WTC11 (cell line): ENCODE measurements around the gene FOXJ3. TPM values are rescaled to one million over a fixed set of nuclear protein-coding genes. Genes with fewer than 3 reads are reported as not detected.

Source experiments
- ATAC-seq: fragments of 200-7000 bp; cut with Tn5 transposase; 2 replicates; pipeline ENCODE4 v1.10.0; 2021; ENCODE audit warnings: mild to moderate bottlenecking, moderate library complexity
- CTCF ChIA-PET: fragments of 300-600 bp; sonication (Branson Sonifier 250); formaldehyde crosslinking; loops from one replicate; lab custom pipeline; 2021; ENCODE audit warnings: antibody characterized with exemption; lab: Charles Lee
- POLR2A ChIA-PET: fragments of 350-600 bp; sonication (Branson Sonifier 250); formaldehyde crosslinking; loops from one replicate; lab custom pipeline; 2021; ENCODE audit warnings: antibody characterized with exemption; lab: Charles Lee
- DNase-seq: peaks from one replicate; pipeline ENCODE4 v3.0.0; 2021; ENCODE audit warnings: low spot score
- H3K27ac Mint-ChIP-seq: 2 replicates; pipeline ENCODE4 v1.8.0; 2021; ENCODE audit warnings: mixed read lengths
- H3K27me3 Mint-ChIP-seq: 2 replicates; pipeline ENCODE4 v1.8.0; 2021; ENCODE audit warnings: low read depth, mild to moderate bottlenecking, moderate library complexity, mixed read lengths
- H3K36me3 Mint-ChIP-seq: 2 replicates; pipeline ENCODE4 v1.8.0; 2021; ENCODE audit warnings: mixed read lengths
- H3K4me1 Mint-ChIP-seq: 2 replicates; pipeline ENCODE4 v1.8.0; 2022; ENCODE audit warnings: mixed read lengths
- H3K4me3 Mint-ChIP-seq: 2 replicates; pipeline ENCODE4 v1.8.0; 2021; ENCODE audit warnings: mild to moderate bottlenecking, moderate library complexity, mixed read lengths
- H3K9me3 Mint-ChIP-seq: 2 replicates; pipeline ENCODE4 v1.8.0; 2021; ENCODE audit warnings: mixed read lengths
- ATF1 ChIP-seq: sonication (generic); formaldehyde crosslinking; IDR thresholded peaks from 2 replicates; pipeline ENCODE4 v1.8.1; 2023; ENCODE audit warnings: mild to moderate bottlenecking, moderate library complexity, missing genetic modification reagents
- ESRRA ChIP-seq: sonication (generic); formaldehyde crosslinking; IDR thresholded peaks from 2 replicates; pipeline ENCODE4 v1.8.1; 2022; ENCODE audit warnings: mild to moderate bottlenecking, missing genetic modification reagents, borderline replicate concordance
- JAZF1 ChIP-seq: fragments of 250-450 bp; sonication (Bioruptor Pico); IDR thresholded peaks from 2 replicates; pipeline ENCODE4 v1.9.0; 2021; ENCODE audit warnings: moderate library complexity, mild to moderate bottlenecking, inconsistent platforms
- NR2C2 ChIP-seq: sonication (generic); formaldehyde crosslinking; IDR thresholded peaks from 2 replicates; pipeline ENCODE4 v1.8.0; 2022; ENCODE audit warnings: mild to moderate bottlenecking, missing genetic modification reagents
- RORB ChIP-seq: fragments of 250-450 bp; sonication (Bioruptor Pico); IDR thresholded peaks from 2 replicates; pipeline ENCODE4 v1.9.0; 2021; ENCODE audit warnings: mild to moderate bottlenecking
- TEAD1 ChIP-seq: sonication (generic); formaldehyde crosslinking; IDR thresholded peaks from 2 replicates; pipeline ENCODE4 v1.8.0; 2022; ENCODE audit warnings: mild to moderate bottlenecking, missing genetic modification reagents
- ZNF121 ChIP-seq: sonication (generic); formaldehyde crosslinking; IDR thresholded peaks from 2 replicates; pipeline ENCODE4 v1.8.0; 2023; ENCODE audit warnings: missing genetic modification reagents
- ZNF416 ChIP-seq: fragments of 250-450 bp; sonication (Bioruptor Pico); IDR thresholded peaks from 2 replicates; pipeline ENCODE4 v1.9.0; 2021; ENCODE audit warnings: mild to moderate bottlenecking, inconsistent platforms
- ZNF671 ChIP-seq: fragments of 250-450 bp; sonication (Bioruptor Pico); IDR thresholded peaks from 2 replicates; pipeline ENCODE4 v1.8.0; 2021; ENCODE audit warnings: mild to moderate bottlenecking
- total RNA-seq: library from RNA; stranded (reverse); gene quantifications from 3 replicates; pipeline ENCODE4 v1.2.3, GENCODE V29; 2021
- TF ChIP-seq, protein P1 (sequence below): sonication (generic); formaldehyde crosslinking; IDR thresholded peaks from 2 replicates; pipeline ENCODE4 v1.8.1; 2022; ENCODE audit warnings: missing genetic modification reagents, borderline replicate concordance
- TF ChIP-seq, protein P2 (sequence below): sonication (generic); formaldehyde crosslinking; conservative IDR thresholded peaks from 2 replicates; pipeline ENCODE4 v1.8.1; 2023; ENCODE audit warnings: mild to moderate bottlenecking, low read depth, missing genetic modification reagents, moderate library complexity
- TF ChIP-seq, protein P3 (sequence below): fragments of 250-450 bp; sonication (Bioruptor Pico); IDR thresholded peaks from 2 replicates; pipeline ENCODE4 v1.9.0; 2021; ENCODE audit warnings: mild to moderate bottlenecking
- TF ChIP-seq, protein P4 (sequence below): sonication (generic); formaldehyde crosslinking; IDR thresholded peaks from 2 replicates; pipeline ENCODE4 v1.8.1; 2022; ENCODE audit warnings: mild to moderate bottlenecking, missing genetic modification reagents, moderate library complexity, borderline replicate concordance
- TF ChIP-seq, protein P5 (sequence below): fragments of 250-450 bp; sonication (Bioruptor Pico); IDR thresholded peaks from 2 replicates; pipeline ENCODE4 v1.9.0; 2021; ENCODE audit warnings: moderate library complexity, mild to moderate bottlenecking, inconsistent platforms, borderline replicate concordance
- TF ChIP-seq, protein P6 (sequence below): fragments of 250-450 bp; sonication (Bioruptor Pico); IDR thresholded peaks from 2 replicates; pipeline ENCODE4 v1.8.0; 2021; ENCODE audit warnings: mild to moderate bottlenecking
- TF ChIP-seq, protein P7 (sequence below): sonication (generic); formaldehyde crosslinking; IDR thresholded peaks from 2 replicates; pipeline ENCODE4 v1.8.0; 2023; ENCODE audit warnings: missing genetic modification reagents
- TF ChIP-seq, protein P8 (sequence below): fragments of 250-450 bp; sonication (Bioruptor Pico); IDR thresholded peaks from 2 replicates; pipeline ENCODE4 v2.1.2; 2022; ENCODE audit warnings: mild to moderate bottlenecking, moderate library complexity

The FOXJ3 gene
- total RNA-seq, 1 experiment from 2014 or later = 43.3 TPM

DNA sequence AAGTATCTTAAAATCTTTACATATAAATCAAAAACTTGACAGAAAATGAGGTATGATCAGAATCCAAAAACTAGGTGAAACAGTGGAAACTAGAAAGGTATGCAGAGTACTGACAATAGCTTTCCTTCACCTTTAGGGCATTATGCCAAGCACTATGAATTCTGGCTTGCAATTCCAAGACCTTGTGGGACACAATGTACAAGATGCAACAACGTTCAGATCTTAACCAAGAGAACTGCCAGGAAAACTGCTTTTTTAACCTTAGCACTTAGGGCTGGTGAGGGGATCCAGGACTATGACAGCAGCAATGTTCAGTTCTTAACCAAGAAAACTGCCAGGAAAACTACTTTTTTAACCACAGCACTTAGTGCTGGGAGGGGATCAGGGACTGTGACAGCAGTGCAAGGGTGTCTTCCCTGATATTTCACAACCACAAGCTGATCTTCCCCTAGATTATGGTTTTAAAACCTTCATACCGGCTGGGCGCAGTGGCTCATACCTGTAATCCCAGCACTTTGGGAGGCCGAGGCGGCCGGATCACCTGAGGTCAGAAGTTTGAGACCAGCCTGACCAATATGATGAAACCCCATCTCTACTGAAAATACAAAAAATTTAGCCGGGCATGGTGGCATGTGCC is 22.3 kb downstream of the FOXJ3 start:
- POLR2A ChIA-PET = no interaction called here
- Mint-ChIP-seq H3K36me3 (peaks cover 3% of the 10 kb centered on the region; the same call in 1 of the 2 replicates), H3K4me1 (peaks cover 26% of the 10 kb centered on the region), H3K4me3 (no peak overlapping the region)
- TF ChIP-seq ZNF416 (CRISPR knock-in tag) (no peak), ZNF671 (no peak), ZNF121 (CRISPR knock-in tag) (no peak), NR2C2 (CRISPR knock-in tag) (no peak), ATF1 (no peak), JAZF1 (CRISPR knock-in tag) (no peak), TEAD1 (CRISPR knock-in tag) (no peak), RORB (CRISPR knock-in tag) (no peak), ESRRA (CRISPR knock-in tag) (no peak)
- TF ChIP-seq, protein P1, sequence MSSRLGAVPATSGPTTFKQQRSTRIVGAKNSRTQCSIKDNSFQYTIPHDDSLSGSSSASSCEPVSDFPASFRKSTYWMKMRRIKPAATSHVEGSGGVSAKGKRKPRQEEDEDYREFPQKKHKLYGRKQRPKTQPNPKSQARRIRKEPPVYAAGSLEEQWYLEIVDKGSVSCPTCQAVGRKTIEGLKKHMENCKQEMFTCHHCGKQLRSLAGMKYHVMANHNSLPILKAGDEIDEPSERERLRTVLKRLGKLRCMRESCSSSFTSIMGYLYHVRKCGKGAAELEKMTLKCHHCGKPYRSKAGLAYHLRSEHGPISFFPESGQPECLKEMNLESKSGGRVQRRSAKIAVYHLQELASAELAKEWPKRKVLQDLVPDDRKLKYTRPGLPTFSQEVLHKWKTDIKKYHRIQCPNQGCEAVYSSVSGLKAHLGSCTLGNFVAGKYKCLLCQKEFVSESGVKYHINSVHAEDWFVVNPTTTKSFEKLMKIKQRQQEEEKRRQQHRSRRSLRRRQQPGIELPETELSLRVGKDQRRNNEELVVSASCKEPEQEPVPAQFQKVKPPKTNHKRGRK (CRISPR knock-in tag) = no peak
- TF ChIP-seq, protein P2, sequence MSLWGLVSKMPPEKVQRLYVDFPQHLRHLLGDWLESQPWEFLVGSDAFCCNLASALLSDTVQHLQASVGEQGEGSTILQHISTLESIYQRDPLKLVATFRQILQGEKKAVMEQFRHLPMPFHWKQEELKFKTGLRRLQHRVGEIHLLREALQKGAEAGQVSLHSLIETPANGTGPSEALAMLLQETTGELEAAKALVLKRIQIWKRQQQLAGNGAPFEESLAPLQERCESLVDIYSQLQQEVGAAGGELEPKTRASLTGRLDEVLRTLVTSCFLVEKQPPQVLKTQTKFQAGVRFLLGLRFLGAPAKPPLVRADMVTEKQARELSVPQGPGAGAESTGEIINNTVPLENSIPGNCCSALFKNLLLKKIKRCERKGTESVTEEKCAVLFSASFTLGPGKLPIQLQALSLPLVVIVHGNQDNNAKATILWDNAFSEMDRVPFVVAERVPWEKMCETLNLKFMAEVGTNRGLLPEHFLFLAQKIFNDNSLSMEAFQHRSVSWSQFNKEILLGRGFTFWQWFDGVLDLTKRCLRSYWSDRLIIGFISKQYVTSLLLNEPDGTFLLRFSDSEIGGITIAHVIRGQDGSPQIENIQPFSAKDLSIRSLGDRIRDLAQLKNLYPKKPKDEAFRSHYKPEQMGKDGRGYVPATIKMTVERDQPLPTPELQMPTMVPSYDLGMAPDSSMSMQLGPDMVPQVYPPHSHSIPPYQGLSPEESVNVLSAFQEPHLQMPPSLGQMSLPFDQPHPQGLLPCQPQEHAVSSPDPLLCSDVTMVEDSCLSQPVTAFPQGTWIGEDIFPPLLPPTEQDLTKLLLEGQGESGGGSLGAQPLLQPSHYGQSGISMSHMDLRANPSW (CRISPR knock-in tag) = no peak
- TF ChIP-seq, protein P3, sequence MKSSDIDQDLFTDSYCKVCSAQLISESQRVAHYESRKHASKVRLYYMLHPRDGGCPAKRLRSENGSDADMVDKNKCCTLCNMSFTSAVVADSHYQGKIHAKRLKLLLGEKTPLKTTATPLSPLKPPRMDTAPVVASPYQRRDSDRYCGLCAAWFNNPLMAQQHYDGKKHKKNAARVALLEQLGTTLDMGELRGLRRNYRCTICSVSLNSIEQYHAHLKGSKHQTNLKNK (CRISPR knock-in tag) = no peak
- TF ChIP-seq, protein P4, sequence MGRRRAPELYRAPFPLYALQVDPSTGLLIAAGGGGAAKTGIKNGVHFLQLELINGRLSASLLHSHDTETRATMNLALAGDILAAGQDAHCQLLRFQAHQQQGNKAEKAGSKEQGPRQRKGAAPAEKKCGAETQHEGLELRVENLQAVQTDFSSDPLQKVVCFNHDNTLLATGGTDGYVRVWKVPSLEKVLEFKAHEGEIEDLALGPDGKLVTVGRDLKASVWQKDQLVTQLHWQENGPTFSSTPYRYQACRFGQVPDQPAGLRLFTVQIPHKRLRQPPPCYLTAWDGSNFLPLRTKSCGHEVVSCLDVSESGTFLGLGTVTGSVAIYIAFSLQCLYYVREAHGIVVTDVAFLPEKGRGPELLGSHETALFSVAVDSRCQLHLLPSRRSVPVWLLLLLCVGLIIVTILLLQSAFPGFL (CRISPR knock-in tag) = no peak
- TF ChIP-seq, protein P5, sequence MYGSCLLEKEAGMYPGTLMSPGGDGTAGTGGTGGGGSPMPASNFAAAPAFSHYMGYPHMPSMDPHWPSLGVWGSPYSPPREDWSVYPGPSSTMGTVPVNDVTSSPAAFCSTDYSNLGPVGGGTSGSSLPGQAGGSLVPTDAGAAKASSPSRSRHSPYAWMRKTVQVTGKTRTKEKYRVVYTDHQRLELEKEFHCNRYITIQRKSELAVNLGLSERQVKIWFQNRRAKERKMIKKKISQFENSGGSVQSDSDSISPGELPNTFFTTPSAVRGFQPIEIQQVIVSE (CRISPR knock-in tag) = no peak
- TF ChIP-seq, protein P6, sequence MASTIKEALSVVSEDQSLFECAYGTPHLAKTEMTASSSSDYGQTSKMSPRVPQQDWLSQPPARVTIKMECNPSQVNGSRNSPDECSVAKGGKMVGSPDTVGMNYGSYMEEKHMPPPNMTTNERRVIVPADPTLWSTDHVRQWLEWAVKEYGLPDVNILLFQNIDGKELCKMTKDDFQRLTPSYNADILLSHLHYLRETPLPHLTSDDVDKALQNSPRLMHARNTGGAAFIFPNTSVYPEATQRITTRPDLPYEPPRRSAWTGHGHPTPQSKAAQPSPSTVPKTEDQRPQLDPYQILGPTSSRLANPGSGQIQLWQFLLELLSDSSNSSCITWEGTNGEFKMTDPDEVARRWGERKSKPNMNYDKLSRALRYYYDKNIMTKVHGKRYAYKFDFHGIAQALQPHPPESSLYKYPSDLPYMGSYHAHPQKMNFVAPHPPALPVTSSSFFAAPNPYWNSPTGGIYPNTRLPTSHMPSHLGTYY (CRISPR knock-in tag) = no peak
- TF ChIP-seq, protein P7, sequence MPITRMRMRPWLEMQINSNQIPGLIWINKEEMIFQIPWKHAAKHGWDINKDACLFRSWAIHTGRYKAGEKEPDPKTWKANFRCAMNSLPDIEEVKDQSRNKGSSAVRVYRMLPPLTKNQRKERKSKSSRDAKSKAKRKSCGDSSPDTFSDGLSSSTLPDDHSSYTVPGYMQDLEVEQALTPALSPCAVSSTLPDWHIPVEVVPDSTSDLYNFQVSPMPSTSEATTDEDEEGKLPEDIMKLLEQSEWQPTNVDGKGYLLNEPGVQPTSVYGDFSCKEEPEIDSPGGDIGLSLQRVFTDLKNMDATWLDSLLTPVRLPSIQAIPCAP (CRISPR knock-in tag) = no peak
- TF ChIP-seq, protein P8, sequence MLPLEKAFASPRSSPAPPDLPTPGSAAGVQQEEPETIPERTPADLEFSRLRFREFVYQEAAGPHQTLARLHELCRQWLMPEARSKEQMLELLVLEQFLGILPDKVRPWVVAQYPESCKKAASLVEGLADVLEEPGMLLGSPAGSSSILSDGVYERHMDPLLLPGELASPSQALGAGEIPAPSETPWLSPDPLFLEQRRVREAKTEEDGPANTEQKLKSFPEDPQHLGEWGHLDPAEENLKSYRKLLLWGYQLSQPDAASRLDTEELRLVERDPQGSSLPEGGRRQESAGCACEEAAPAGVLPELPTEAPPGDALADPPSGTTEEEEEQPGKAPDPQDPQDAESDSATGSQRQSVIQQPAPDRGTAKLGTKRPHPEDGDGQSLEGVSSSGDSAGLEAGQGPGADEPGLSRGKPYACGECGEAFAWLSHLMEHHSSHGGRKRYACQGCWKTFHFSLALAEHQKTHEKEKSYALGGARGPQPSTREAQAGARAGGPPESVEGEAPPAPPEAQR (CRISPR knock-in tag) = no peak
- TF ChIP-seq, all 79 proteins: peak for 0
- DNase-seq (no peak), ATAC-seq (no peak)
- no peaks in the 10 kb centered on the region for H3K9me3 Mint-ChIP-seq
- CTCF ChIA-PET = interaction anchor here (1.1 to 1.5 kb wide), 2 partner anchors 138 to 139 kb away, joined by 3 to 6 read pairs; no protein-coding TSS in a partner anchor
- H3K27me3 Mint-ChIP-seq = no peaks in the 10 kb centered on the region
- peak overlapping the region; percentile 39; the same call in 1 of the 2 replicates for H3K27ac Mint-ChIP-seq
